Activated CD4-positive, alpha-beta memory T cell treated with anti-CD3 and anti-CD28 coated beads for 36 hours (primary cell): ENCODE measurements around the gene HECA. TPM values are rescaled to one million over a fixed set of nuclear protein-coding genes. Genes with fewer than 3 reads are reported as not detected.
A peak's percentile ranks its signal among the peaks of the same experiment; 100 is the strongest.
"Not testable (repeated sequence)": the region's sequence is repeated elsewhere in the genome, so short reads cannot be mapped to it uniquely, and the experiment has no call there.

ENCODE experiments used
- CTCF ChIA-PET: fragments of 350-600 bp; sonication (Branson Sonifier 250); formaldehyde crosslinking; loops from one replicate; lab custom pipeline; 2021; ENCODE audit warnings: antibody characterized with exemption, inconsistent platforms; lab: Charles Lee
- POLR2A ChIA-PET: fragments of 350-600 bp; sonication (Branson Sonifier 250); formaldehyde crosslinking; loops from one replicate; lab custom pipeline; 2021; ENCODE audit warnings: antibody characterized with exemption; lab: Charles Lee
- DNase-seq: peaks from one replicate; pipeline ENCODE4 v3.0.0-alpha.2; 2020
- H3K27ac Mint-ChIP-seq: one replicate; pipeline ENCODE4 v1.8.0; 2021; ENCODE audit warnings: mixed read lengths
- H3K27me3 Mint-ChIP-seq: one replicate; pipeline ENCODE4 v1.8.0; 2021; ENCODE audit warnings: mixed read lengths
- H3K36me3 Mint-ChIP-seq: one replicate; pipeline ENCODE4 v1.8.0; 2021; ENCODE audit warnings: mixed read lengths
- H3K4me1 Mint-ChIP-seq: one replicate; pipeline ENCODE4 v1.8.0; 2021; ENCODE audit warnings: low read depth, mixed read lengths
- H3K4me3 Mint-ChIP-seq: one replicate; pipeline ENCODE4 v1.8.0; 2021; ENCODE audit warnings: mild to moderate bottlenecking, mixed read lengths
- H3K9me3 Mint-ChIP-seq: one replicate; pipeline ENCODE4 v1.8.0; 2021; ENCODE audit warnings: mixed read lengths
- intact Hi-C: fragments of 100-400 bp; cut with micrococcal nuclease; formaldehyde crosslinking; loops from one replicate; pipeline ENCODE4 v1.15.1; 2023
- total RNA-seq, 2 experiments: library from RNA; stranded (reverse); gene quantifications; one replicate each; pipeline ENCODE4 v1.2.3, GENCODE V29; 2021

HECA gene
- total RNA-seq, 2 experiments from 2014 or later, result 75.7 to 76.6 TPM

DNA sequence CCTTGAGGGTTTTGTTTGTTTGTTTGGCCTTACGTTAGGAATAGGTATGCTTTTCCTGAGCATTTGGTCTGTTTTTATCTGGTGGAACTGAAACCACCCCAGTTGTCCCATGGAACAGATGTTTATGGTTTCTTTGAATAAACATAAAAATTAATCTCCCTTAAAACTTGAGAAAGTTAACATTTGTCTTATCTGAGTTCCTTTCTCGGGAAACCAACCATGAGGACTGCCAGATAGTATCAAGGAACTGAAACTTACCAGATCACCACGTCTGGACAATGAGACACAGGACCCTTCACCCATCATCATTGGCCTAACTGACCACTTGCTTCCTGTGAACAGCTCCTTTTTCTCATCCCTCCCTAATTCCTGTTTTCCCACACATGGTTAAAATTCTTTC, 15.3 kb upstream of the HECA start:
- no peak for DNase-seq
- CTCF ChIA-PET, result no interaction called here
- Mint-ChIP-seq H3K4me1 (peaks cover 31% of the 10 kb centered on the region), H3K9me3 (peaks cover 31% of the 10 kb centered on the region), H3K4me3 (no peak overlapping the region), H3K27ac (peak overlapping the region; percentile 35), H3K27me3 (no peaks in the 10 kb centered on the region), H3K36me3 (peaks cover 23% of the 10 kb centered on the region)
- POLR2A ChIA-PET, result no interaction called here
- intact Hi-C loops, result loop anchor here (10.0 kb wide), 1 partner anchor 245 kb away; no protein-coding TSS in a partner anchor

DNA sequence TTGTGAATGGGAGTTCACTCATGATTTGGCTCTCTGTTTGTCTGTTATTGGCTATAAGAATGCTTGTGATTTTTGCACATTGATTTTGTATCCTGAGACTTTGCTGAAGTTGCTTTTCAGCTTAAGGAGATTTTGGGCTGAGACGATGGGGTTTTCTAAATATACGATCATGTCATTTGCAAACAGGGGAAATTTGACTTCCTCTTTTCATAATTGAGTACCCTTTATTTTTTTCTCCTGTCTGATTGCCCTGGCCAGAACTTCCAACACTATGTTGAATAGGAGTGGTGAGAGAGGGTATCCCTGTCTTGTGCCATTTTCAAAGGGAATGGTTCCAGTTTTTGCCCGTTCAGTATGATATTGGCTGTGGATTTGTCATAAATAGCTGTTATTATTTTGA, 12.1 kb upstream of the HECA start:
- not testable (repeated sequence) for DNase-seq, H3K27me3 Mint-ChIP-seq
- CTCF ChIA-PET, result interaction anchor here (0.7 to 4.1 kb wide), 4 partner anchors 11 to 242 kb away, joined by 3 to 41 read pairs (median 27); partner anchors contain the start of gene HECA

DNA sequence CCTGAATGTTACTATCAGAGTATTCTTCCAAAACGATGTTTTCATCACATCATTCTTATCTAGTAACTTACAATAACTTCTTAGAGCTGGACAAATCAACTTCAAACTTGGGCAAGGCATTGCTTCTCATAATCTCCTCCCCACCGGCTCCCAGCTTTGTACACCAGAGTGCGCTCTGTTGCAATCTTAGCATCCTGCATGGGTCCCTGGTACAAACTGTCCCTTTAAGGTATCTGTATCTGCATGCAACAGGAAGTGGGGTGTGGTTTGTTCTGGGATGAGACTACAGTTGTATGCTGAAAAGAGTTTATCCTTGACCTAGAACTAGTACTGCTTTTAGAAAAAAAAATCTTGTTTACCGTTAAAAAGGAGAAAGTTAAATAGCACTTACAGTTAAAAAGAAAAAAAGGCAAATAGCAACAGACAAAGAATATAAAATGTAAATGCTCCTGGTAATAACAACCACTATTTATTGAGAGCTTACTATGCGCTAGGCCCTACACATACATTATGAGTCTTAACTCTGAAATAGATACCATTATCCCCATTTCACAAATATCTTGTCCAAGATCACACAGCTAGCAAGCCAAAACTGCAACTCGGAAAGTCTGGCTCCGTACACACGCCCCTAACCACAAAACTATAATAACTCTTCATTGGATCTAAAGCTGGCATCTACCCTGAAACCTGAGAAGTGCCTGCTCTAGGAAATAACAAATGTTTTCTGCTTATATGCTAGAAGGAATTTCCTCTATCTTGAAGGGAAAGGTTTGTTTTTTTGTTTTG, 9.8 kb upstream of the HECA start:
- ChIA-PET CTCF (interaction anchor here (0.6 to 4.1 kb wide), 40 partner anchors 9 to 309 kb away, joined by 3 to 41 read pairs (median 5); partner anchors contain the start of genes CITED2 and HECA), POLR2A (interaction anchor here (0.6 to 2.7 kb wide), 12 partner anchors 9 to 411 kb away, joined by 3 to 18 read pairs (median 5); partner anchors contain the start of gene TXLNB)
- Mint-ChIP-seq H3K36me3 (peaks cover 8% of the 10 kb centered on the region), H3K27ac (peak overlapping the region; percentile 93), H3K9me3 (peaks cover 12% of the 10 kb centered on the region), H3K4me1 (peaks cover 52% of the 10 kb centered on the region), H3K27me3 (no peaks in the 10 kb centered on the region), H3K4me3 (peak overlapping the region; percentile 43)
- intact Hi-C loops, result loop anchor here (1.0 to 5.0 kb wide), 11 partner anchors 9 to 533 kb away; partner anchors contain the start of gene TXLNB
- DNase-seq, result peak; percentile 89

More for the DNA sequence above, 12.1 kb upstream of the HECA start:
- H3K4me1 Mint-ChIP-seq, result peaks cover 37% of the 10 kb centered on the region
- H3K4me3 Mint-ChIP-seq, intact Hi-C loops, POLR2A ChIA-PET, H3K27ac Mint-ChIP-seq: not testable (repeated sequence)
- peaks cover 28% of the 10 kb centered on the region for H3K9me3 Mint-ChIP-seq
- peaks cover 20% of the 10 kb centered on the region for H3K36me3 Mint-ChIP-seq

GRCh38 chr6:139126255-139126654, 8.6 kb upstream of the HECA start:
- Mint-ChIP-seq H3K27me3 (no peaks in the 10 kb centered on the region), H3K36me3 (peaks cover under 1% of the 10 kb centered on the region), H3K4me3 (peak overlapping the region; percentile 14), H3K9me3 (peaks cover under 1% of the 10 kb centered on the region), H3K27ac (peak overlapping the region; percentile 93), H3K4me1 (peaks cover 57% of the 10 kb centered on the region)
- ChIA-PET POLR2A (interaction anchor here (0.9 to 2.7 kb wide), 8 partner anchors 8 to 97 kb away, joined by 3 to 18 read pairs (median 5); no protein-coding TSS in a partner anchor), CTCF (interaction anchor here (1.0 to 4.1 kb wide), 12 partner anchors 11 to 249 kb away, joined by 3 to 41 read pairs (median 7); partner anchors contain the start of gene CITED2)
- intact Hi-C loops, result loop anchor here (1.0 to 5.0 kb wide), 4 partner anchors 26 to 534 kb away; no protein-coding TSS in a partner anchor
- peak; percentile 63 for DNase-seq

GRCh38 chr6:139126931-139127330, 7.9 kb upstream of the HECA start:
- H3K36me3 Mint-ChIP-seq, result no peaks in the 10 kb centered on the region
- POLR2A ChIA-PET, result interaction anchor here (1.0 to 2.7 kb wide), 4 partner anchors 8 to 98 kb away, joined by 3 to 18 read pairs (median 6); no protein-coding TSS in a partner anchor
- intact Hi-C loops, result loop anchor here (1.0 to 5.0 kb wide), 4 partner anchors 25 to 535 kb away; no protein-coding TSS in a partner anchor
- DNase-seq, result peak; percentile 38
- H3K4me3 Mint-ChIP-seq, result peak overlapping the region; percentile 12
- no peaks in the 10 kb centered on the region for H3K9me3 Mint-ChIP-seq
- no peaks in the 10 kb centered on the region for H3K27me3 Mint-ChIP-seq
- peak overlapping the region; percentile 93 for H3K27ac Mint-ChIP-seq
- CTCF ChIA-PET, result interaction anchor here (2.5 to 4.1 kb wide), 3 partner anchors 93 to 248 kb away, joined by 10 to 41 read pairs (median 37); partner anchors contain the start of gene CITED2
- peaks cover 63% of the 10 kb centered on the region for H3K4me1 Mint-ChIP-seq

DNA sequence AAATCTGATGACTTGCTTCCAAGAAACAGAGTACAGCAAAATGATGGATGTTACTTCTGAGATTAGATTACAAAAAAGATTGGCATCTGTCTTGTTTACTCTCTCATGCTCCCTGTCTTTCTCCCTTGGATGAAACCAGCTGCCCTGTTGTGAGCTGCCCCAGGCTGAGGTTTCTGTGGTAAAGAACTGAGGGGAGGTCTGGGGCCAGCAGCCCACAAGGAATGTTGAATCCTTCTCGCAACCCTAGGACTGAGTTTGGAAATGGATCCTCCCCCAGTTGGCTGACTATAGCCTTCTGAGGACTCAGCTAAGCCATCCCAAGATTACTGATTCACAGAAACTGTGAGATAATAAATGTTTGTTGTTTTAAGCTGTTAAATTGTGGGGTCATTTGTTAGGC, 5.6 kb upstream of the HECA start:
- peaks cover 83% of the 10 kb centered on the region for H3K4me1 Mint-ChIP-seq
- no peaks in the 10 kb centered on the region for H3K27me3 Mint-ChIP-seq
- H3K27ac Mint-ChIP-seq, result peak overlapping the region; percentile 59
- H3K9me3 Mint-ChIP-seq, result no peaks in the 10 kb centered on the region
- ChIA-PET POLR2A (interaction anchor here (0.9 to 1.4 kb wide), 2 partner anchors 17 to 246 kb away, joined by 3 to 4 read pairs; partner anchors contain the start of gene CITED2), CTCF (interaction anchor here (1.1 to 1.2 kb wide), 2 partner anchors 16 to 240 kb away, joined by 3 to 4 read pairs; no protein-coding TSS in a partner anchor)
- intact Hi-C loops, result loop anchor here (5.0 kb wide), 3 partner anchors 123 to 537 kb away; no protein-coding TSS in a partner anchor
- H3K36me3 Mint-ChIP-seq, result no peaks in the 10 kb centered on the region
- DNase-seq, result no peak
- H3K4me3 Mint-ChIP-seq, result no peak overlapping the region

- H3K27ac Mint-ChIP-seq, result peak overlapping the region; percentile 55
- H3K4me1 Mint-ChIP-seq, result peaks cover 64% of the 10 kb centered on the region
- no peaks in the 10 kb centered on the region for H3K27me3 Mint-ChIP-seq
- no peaks in the 10 kb centered on the region for H3K9me3 Mint-ChIP-seq
- intact Hi-C loops, result loop anchor here (10.0 kb wide), 1 partner anchor 403 kb away; no protein-coding TSS in a partner anchor
- H3K4me3 Mint-ChIP-seq, result peak overlapping the region; percentile 56
- no peak for DNase-seq
- H3K36me3 Mint-ChIP-seq, result peaks cover 11% of the 10 kb centered on the region
- ChIA-PET CTCF (interaction anchor here (0.5 to 1.7 kb wide), 12 partner anchors 18 to 237 kb away, joined by 3 to 6 read pairs (median 3); partner anchors contain the start of gene ABRACL), POLR2A (interaction anchor here (0.7 to 1.5 kb wide), 5 partner anchors 10 to 25 kb away, joined by 3 to 5 read pairs (median 4); no protein-coding TSS in a partner anchor)
These were observed 3.1 kb upstream of the HECA start for GRCh38 chr6:139131736-139132280.

GRCh38 chr6:139133262-139134063, 1.4 kb upstream of the HECA start:
- H3K27ac Mint-ChIP-seq, result peak overlapping the region; percentile 68
- peaks cover 58% of the 10 kb centered on the region for H3K4me1 Mint-ChIP-seq
- H3K9me3 Mint-ChIP-seq, result no peaks in the 10 kb centered on the region
- intact Hi-C loops, result loop anchor here (2.0 to 10.0 kb wide), 2 partner anchors 105 to 401 kb away; partner anchors contain the start of gene ABRACL
- DNase-seq, result no peak
- peaks cover 26% of the 10 kb centered on the region for H3K36me3 Mint-ChIP-seq
- ChIA-PET CTCF (interaction anchor here (0.6 to 2.9 kb wide), 9 partner anchors 9 to 322 kb away, joined by 3 to 17 read pairs (median 3); partner anchors contain the start of gene CITED2), POLR2A (interaction anchor here (1.4 to 2.3 kb wide), 2 partner anchors 12 to 242 kb away, joined by 3 to 12 read pairs; partner anchors contain the start of gene CITED2)
- no peaks in the 10 kb centered on the region for H3K27me3 Mint-ChIP-seq
- H3K4me3 Mint-ChIP-seq, result peak overlapping the region; percentile 33

- Mint-ChIP-seq H3K36me3 (peaks cover 28% of the 10 kb centered on the region), H3K27ac (peak overlapping the region; percentile 68), H3K9me3 (no peaks in the 10 kb centered on the region), H3K4me3 (no peak overlapping the region), H3K27me3 (no peaks in the 10 kb centered on the region), H3K4me1 (peaks cover 56% of the 10 kb centered on the region)
- POLR2A ChIA-PET, result interaction anchor here (0.7 to 2.3 kb wide), 3 partner anchors 8 to 241 kb away, joined by 3 to 12 read pairs (median 6); partner anchors contain the start of gene CITED2
- no peak for DNase-seq
- intact Hi-C loops, result loop anchor here (2.0 to 10.0 kb wide), 2 partner anchors 105 to 401 kb away; partner anchors contain the start of gene ABRACL
- CTCF ChIA-PET, result interaction anchor here (0.6 to 2.9 kb wide), 7 partner anchors 10 to 318 kb away, joined by 3 to 17 read pairs (median 4); partner anchors contain the start of gene CITED2
These were observed 850 bp upstream of the HECA start for GRCh38 chr6:139134064-139134395.
